ENCODE data around the gene ARAP1.

The ARAP1 gene

GRCh38 chr11:72752088-72752914, at the start of gene ARAP1:
Gene ARAP1, minus strand, starts transcription at chr11:72752408. Its CDS starts 25,280 bp downstream, at chr11:72727128.
- in situ Hi-C loops (cut with HindIII; ENCODE audit: low sequenced_read_pairs) = loop anchor here (5.0 to 10.0 kb wide), 3 partner anchors 60 to 482 kb away; partner anchors contain the start of gene ATG16L2

DNA sequence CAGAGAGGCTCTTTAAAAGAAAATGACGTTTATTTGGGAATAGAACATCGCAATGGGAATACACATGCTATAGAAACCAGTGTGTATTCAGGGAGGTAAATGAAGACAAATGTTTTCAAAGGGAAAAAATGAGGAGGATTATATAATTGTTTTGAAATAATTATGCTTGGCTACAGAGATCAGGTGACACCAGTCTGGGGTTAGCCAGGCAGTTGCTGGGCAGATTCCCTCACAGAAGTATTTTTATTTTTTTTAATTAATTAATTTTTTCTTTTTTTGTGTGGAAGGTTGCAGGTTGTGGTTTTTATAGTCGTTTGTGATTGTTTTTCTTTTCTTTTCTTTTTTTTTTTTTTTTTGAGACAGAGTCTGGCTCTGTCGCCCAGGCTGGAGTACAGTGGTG, 47.2 kb upstream of the ARAP1 start:
- in situ Hi-C loops (cut with HindIII; ENCODE audit: low sequenced_read_pairs) = loop anchor here (10.0 kb wide), 1 partner anchor 145 kb away; no protein-coding TSS in a partner anchor

- in situ Hi-C loops (cut with HindIII; ENCODE audit: low sequenced_read_pairs) = loop anchor here (10.0 kb wide), 1 partner anchor 144 kb away; no protein-coding TSS in a partner anchor
Measured at GRCh38 chr11:72798361-72798760, 46.2 kb upstream of the ARAP1 start.

DNA sequence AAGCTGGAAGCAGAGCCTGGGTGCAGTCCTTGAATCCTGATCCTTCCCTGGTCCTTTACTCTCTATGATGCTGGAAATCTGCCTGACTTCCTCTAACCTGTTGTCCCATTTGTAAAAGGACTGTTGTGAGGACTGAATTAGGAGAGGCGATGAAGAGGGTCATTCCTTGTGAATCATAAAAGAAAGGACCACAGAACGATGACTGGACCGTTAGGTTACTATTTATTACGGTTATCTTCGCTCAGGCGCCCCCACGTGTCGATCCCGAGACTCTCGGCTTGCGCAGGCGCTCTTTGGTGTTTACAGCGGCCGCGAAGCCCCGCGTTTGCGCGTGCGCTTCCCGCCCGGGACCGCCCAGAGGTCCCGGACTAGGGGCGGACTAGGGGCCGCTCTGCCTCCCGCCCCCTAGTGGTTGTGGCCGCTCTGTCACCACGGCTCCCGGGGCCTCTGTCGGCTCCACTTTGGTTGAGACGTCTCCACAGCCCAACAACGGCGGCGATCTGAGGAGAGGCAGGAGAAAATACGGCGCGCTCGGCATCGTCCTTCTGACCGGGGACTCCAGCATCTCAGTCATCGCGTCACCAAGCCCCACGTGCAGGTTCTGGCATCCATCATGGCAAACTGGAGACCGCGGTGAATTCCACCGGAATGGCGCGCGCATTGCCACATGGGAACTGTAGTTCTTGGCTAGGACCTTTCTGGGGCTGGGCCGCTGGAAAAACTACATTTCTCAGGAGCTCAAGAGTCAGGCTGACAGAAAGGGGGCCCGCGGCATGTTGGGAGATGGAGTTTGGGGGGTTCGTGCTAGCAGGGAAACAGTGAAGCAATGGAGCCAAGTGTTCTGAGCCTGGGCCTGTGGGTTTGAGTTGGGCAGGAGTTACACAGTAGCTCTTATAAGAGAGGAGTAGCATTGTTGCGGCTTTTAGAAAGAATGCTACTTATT, 41.5 kb upstream of the ARAP1 start, which contains the start of gene STARD10:
Gene STARD10 (minus strand): TSS at position 623 of the 943 bp plus-strand sequence. CDS start 12,866 bp downstream, outside the sequence.
- in situ Hi-C loops (cut with HindIII; ENCODE audit: low sequenced_read_pairs) = loop anchor here (10.0 kb wide), 1 partner anchor 139 kb away; no protein-coding TSS in a partner anchor

DNA sequence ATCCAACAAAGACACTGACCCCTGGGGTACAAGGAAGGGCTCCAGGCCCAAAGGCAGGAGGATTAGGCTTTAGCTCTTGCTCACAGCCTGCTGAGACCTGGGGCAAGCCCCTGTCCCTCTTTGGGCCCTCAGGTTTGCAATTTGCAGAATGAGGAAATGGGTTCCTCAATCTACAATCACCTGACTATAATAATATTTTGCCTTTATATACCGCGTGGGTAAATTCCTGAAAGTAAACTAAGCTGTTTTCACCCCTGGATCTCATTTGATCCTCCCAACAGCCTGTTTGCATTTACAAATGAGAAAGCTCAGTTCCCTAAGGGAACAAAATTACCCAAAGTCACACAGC, 40.8 kb upstream of the ARAP1 start:
- in situ Hi-C loops (cut with HindIII; ENCODE audit: low sequenced_read_pairs) = loop anchor here (10.0 kb wide), 1 partner anchor 138 kb away; no protein-coding TSS in a partner anchor

GRCh38 chr11:72792437-72793021, 40.3 kb upstream of the ARAP1 start:
- in situ Hi-C loops (cut with HindIII; ENCODE audit: low sequenced_read_pairs) = loop anchor here (10.0 kb wide), 1 partner anchor 138 kb away; no protein-coding TSS in a partner anchor

DNA sequence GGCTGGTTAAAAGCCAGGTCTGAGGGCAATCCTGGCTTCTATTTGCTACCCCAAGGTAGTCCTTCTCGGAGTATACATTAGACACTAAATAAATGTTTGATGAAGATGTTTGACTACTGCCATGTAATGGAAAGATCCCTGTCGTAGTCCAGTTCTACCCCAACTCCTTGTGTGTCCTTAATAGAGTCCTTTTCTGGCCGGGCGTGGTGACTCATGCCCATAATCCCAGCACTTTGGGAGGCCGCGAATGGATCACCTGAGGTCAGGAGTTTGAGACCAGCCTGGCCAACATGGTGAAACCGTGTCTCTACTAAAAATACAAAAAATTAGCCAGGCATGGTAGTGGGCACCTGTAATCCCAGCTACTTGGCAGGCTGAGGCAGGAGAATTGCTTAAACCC, 39.0 kb upstream of the ARAP1 start:
- in situ Hi-C loops (cut with HindIII; ENCODE audit: low sequenced_read_pairs) = loop anchor here (10.0 kb wide), 1 partner anchor 136 kb away; no protein-coding TSS in a partner anchor

- in situ Hi-C loops (cut with HindIII; ENCODE audit: low sequenced_read_pairs) = loop anchor here (10.0 kb wide), 1 partner anchor 135 kb away; no protein-coding TSS in a partner anchor
Measured at GRCh38 chr11:72789493-72790131, 37.4 kb upstream of the ARAP1 start.

DNA sequence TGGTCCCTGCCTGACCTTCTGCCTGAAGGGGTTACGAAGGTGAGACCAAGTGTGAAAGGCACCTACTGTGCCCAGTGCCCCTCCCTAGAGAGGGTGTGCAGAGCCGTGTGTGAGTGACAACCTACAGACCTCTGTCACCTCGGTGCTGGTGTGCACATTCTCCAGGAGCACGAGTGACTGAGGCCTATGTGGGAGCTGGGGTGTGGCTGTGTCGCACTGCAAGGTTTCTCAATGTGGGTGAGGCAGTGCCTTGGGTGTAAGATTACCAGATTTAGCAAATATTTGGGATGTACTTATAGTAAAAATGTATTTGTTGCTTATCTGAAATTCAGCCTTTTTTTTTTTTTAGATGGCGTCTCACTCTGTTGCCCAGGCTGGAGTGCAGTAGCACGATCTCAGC, 36.0 kb upstream of the ARAP1 start:
- in situ Hi-C loops (cut with HindIII; ENCODE audit: low sequenced_read_pairs) = no loop called here

DNA sequence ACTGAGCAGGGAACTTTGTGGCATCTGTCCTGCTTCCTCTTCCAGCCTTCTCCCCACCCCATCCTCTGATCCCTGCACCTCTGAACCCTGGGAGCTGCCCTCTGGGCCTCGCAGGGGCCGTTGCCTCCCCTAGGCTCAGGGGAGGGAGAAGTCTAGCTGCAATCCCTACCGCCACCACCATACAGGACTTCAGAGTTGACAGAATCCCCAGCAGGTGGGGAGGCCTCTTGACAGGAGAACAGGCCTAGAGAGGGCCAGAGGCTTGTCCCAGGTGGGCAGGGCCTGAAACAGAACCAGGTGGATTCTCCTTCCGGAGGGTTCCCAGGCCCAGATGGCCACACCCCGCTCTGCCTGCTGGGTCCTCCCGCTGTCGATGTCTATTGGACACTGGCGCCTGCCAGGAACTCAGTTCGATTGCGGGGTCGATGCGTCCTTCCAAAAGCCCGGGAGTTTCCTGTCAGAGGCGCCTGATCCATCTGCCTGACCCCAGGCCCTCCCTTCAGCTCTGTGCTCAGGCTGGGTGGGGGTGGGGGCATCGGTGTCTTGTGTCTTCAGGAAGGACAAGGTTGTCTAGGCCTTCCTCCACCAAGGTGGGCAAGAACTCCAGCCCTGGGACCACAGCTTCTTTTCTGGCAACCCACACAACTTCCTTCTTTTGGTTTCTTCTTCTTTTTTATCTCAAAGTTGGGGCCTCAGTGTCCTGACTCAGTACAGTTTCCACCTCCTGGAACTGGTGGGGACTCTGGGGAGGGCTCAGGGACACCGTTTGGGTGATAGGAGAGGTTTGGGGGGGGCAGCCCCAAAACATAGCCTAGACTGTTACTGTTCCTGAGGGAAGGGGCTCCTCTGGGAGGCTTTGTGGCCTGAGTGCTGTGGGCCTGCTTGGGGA, 35.3 kb upstream of the ARAP1 start:
- in situ Hi-C loops (cut with HindIII; ENCODE audit: low sequenced_read_pairs) = no loop called here

- in situ Hi-C loops (cut with HindIII; ENCODE audit: low sequenced_read_pairs) = no loop called here
Measured at GRCh38 chr11:72786305-72787215, 34.4 kb upstream of the ARAP1 start.

DNA sequence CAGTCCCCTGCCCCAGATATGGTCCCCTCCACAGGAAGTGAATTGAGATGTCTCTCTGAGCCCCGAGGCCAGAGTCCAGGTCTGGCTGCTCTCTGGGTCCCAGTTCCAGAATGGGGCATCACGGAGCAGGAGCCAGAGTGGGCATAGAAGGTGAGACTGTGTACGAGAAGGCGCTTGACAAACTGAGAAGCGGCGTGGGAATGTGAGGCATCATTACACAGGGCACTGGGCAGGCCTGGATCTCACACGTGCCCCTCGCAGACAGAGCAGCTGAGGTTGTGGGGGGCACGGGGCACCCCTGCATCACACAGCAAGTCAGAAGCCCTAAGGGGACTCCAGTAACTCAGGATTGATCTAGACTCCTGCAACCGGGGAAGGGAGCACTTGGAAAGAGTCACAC, 32.5 kb upstream of the ARAP1 start:
- in situ Hi-C loops (cut with HindIII; ENCODE audit: low sequenced_read_pairs) = no loop called here

DNA sequence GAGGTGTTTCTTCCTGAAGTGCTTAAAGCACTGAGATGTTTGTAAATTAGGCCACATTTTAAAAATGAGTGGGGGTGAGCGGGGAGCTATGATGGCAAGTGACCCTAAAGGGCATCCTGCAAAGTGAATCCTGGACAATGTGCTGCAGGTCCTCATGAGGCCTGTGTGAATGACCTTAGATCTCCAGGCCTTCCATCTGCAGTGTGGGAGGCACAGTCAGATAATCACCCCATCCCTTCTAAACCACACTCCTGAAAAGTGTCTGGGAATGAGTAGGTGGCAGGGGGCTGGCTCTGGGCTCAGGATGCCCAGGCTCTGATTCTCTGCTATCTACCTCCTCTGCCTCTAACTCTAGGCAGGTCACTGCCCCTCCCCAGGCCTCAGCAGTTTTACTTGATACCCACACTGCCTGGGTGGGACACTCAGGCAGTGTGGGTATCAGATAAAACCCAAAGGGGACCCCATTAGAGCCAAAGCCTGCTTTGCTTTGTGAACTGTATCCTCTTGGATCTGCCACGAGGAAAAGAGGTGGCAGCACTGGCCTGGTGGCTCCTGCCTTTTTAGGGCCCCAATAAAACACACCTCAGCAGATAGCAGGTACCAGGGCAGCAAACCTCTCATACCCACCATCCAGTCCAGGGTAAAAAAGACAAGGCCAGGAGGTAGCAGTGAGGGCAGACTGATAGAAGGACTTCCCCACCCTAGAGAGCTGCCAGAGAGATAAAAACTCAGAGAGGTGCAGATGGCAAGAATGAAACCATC, 31.1 kb upstream of the ARAP1 start:
- in situ Hi-C loops (cut with HindIII; ENCODE audit: low sequenced_read_pairs) = no loop called here

DNA sequence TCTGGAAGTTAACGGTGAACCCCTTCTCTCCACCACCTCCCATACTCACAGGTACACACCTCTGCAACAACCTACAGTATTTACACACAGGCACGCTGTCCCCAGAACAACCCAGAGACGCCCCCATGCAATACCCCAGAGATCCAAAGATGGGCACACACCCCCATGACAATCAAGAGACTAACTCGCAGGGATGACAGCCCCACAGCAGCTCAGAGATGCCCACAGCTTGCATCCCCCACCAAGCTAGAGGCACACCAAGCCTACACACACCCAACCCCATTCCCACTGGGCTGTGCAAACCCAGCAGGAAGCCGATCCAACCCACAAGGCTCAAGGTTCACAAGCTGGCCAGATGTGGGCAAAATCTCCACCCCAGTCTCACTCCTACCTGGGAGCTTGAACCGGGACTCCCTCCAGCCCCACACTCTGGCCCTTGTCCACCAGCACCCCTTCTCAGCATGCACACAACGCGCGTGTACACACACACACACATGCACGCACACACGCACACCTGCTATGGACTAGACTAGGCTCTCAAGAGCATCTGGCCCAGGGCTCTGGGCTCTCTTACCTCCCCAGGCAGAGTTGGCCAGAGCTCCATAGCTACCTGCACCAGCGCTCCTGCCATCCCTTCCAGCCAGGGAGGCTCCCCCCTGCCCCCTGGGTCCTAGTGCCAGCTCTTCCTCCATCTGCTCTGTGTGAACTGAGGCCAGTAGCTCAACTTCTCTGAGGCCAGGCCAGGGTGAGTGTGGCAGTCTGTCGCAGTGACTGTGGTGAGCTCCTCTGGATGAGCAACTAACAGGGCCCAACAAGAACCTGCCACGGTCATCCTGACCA, 30.1 kb upstream of the ARAP1 start:
- in situ Hi-C loops (cut with HindIII; ENCODE audit: low sequenced_read_pairs) = no loop called here

- in situ Hi-C loops (cut with HindIII; ENCODE audit: low sequenced_read_pairs) = no loop called here
Measured at GRCh38 chr11:72781313-72782080, 29.3 kb upstream of the ARAP1 start.

DNA sequence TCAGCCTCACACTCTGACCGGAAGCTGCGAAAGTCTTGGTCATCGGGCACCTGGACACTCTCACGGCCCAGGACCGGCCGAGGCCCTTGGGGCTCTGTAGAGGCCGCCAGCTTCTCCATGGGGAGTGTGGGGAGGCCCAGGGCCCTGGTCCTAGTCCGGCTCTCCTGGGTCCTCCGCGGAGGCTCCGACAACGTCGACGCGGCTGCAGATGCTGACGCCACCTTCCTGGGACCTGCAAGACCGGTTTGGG, 28.8 kb upstream of the ARAP1 start:
- in situ Hi-C loops (cut with HindIII; ENCODE audit: low sequenced_read_pairs) = no loop called here

Measured in endothelial cell of hepatic sinusoid (primary cell).